Measurements from ENCODE around the gene LYL1. TPM values are rescaled to one million over a fixed set of nuclear protein-coding genes. Genes with fewer than 3 reads are reported as not detected.

The LYL1 gene
- total and polyA plus RNA-seq, 2 of the 13 experiments (the other 11 are each of a cell fraction or from before 2014, with no cell fraction given): 0.75 to 0.92 TPM

- TF ChIP-seq MAZ (IDR thresholded peaks at IDR 0.05; ENCODE audit: borderline replicate concordance, low read depth, low read length): no peak
- TF ChIP-seq MAZ (CRISPR knock-in tag; IDR thresholded peaks at IDR 0.05; ENCODE audit: low read depth): peak; percentile 10; the same call in 1 of the 2 replicates
These were observed 16.0 kb upstream of the LYL1 start (continued) for GRCh38 chr19:13118424-13119193.

DNA sequence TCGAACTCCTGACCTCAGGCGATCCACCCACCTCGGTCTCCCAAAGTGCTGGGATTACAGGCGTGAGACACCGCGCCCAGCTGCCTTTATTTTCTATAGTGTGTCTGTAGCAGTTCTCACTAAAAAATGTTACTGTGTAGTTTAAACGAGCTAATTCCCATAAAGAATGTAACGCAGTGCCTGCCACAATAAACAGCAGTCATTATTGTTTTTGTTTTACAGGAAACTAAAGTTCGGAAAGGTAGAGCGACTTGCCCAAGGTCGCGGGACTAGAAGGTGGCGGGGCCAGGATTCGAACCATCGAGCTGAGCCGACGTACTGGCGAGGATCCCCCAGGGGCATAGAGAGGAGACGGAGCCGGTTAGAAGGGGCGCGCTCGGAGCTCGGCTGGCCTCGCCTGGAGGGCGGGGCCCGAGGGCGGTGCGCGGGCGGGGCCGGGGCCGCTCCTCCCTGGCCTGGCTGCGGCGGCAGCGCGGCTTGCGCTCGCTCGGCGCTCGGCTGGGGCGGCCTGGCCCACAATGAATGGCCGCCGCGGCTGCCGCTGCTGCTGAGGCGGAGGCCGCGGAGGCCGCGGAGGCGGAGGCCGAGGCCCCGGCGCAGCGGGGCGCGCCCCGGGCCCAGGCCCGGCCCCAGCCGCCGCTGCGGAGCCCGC, 15.2 kb upstream of the LYL1 start, which contains the start of gene NACC1:
NACC1 (plus strand) TSS at position 493 of the 652 bp plus-strand sequence. CDS start 16,944 bp downstream, outside the sequence.
- intact Hi-C loops (cut with micrococcal nuclease; ENCODE audit: unreplicated experiment): loop anchor here (5.0 kb wide), 1 partner anchor 34 kb away; the partner anchor contains the start of genes IER2 and STX10
- peak within 1 kb of the TSS; percentile 91 for H3K27ac ChIP-seq (ENCODE audit: extremely low read length, insufficient read depth, low read length)
- peak within 1 kb of the TSS; percentile 99 for H3K9ac ChIP-seq (ENCODE audit: insufficient read depth, low read depth, low read length)
- CTCF ChIA-PET (ENCODE audit: low intra/inter-chr PET ratio, low total read pairs): no interaction called here
- no peak for FAIRE-seq
- peaks cover 42% of the 10 kb centered on the region for H3K4me1 ChIP-seq (ENCODE audit: insufficient read depth, low read length)
- H3K36me3 ChIP-seq (replicated peaks in 1 of 2; ENCODE audit: control insufficient read depth in 1 of 2, insufficient read depth in 2 of 2, low read length in 2 of 2): peaks cover 7 to 27% of the 10 kb centered on the region in 2 experiments; a peak in 4 of 5 replicates
- H3K9me3 ChIP-seq (ENCODE audit: low read length): no peaks in the 10 kb centered on the region
- DNase-seq (ENCODE audit: low spot score): peak; percentile 74
- peaks cover 62% of the 10 kb centered on the region for H3K79me2 ChIP-seq (ENCODE audit: insufficient read depth, low read length)
- in situ Hi-C loops (cut with HindIII; ENCODE audit: extremely low pct_ligation_motif_present, low pct_unique_long_range_greater_than_20kb): loop anchor here (5.0 kb wide), 1 partner anchor 34 kb away; the partner anchor contains the start of genes IER2 and STX10
- peak within 1 kb of the TSS; percentile 85 for H2AFZ ChIP-seq (ENCODE audit: low read length)
- 3% methylated on average over 19 of the region's 65 CpGs for WGBS (ENCODE audit: low lambda C conversion rate)
- H3K4me3 ChIP-seq (replicated peaks in 1 of 3; ENCODE audit: insufficient read depth in 1 of 3, low read depth in 2 of 3, low read length in 3 of 3): peak within 1 kb of the TSS; percentile 96 to 99 (median 99)
- peaks cover 22% of the 10 kb centered on the region for H4K20me1 ChIP-seq (ENCODE audit: insufficient read depth, low read length)
- BruUV-seq (replicated peaks): no TSS peak
- POLR2A ChIA-PET: interaction anchor here (0.6 to 2.7 kb wide), 15 partner anchors 11 to 456 kb away, joined by 3 to 20 read pairs (median 5); partner anchors contain the start of genes FARSA, IER2, JUNB and STX10
- ATAC-seq: peak; percentile 76
- no peaks in the 10 kb centered on the region; a peak in 1 of 5 replicates for H3K27me3 ChIP-seq (ENCODE audit: control insufficient read depth in 1 of 2, insufficient read depth in 2 of 2, low read length in 2 of 2)
- peak within 1 kb of the TSS; percentile 95 for H3K4me2 ChIP-seq (ENCODE audit: low read depth, low read length)
- TF ChIP-seq ZKSCAN8 (CRISPR knock-in tag; IDR thresholded peaks at IDR 0.05; ENCODE audit: borderline replicate concordance) (0 out of 2 replicates have a peak, but pooled peaks have one; percentile 17), FOXP4 (CRISPR knock-in tag; IDR thresholded peaks at IDR 0.05) (no peak), KDM2A (CRISPR knock-in tag; IDR thresholded peaks at IDR 0.05; ENCODE audit: borderline replicate concordance, low read depth) (peak; percentile 21; the same call in 1 of the 2 replicates), GPN1 (CRISPR knock-in tag; IDR thresholded peaks at IDR 0.05; ENCODE audit: borderline replicate concordance) (no peak), MYC (CRISPR knock-in tag; IDR thresholded peaks at IDR 0.05; ENCODE audit: borderline replicate concordance) (peak; percentile 23; the same call in 1 of the 2 replicates), EP300 (IDR thresholded peaks at IDR 0.05; ENCODE audit: low read depth in 2 of 2, low read length in 2 of 2) (0 out of 4 replicates have a peak, but pooled peaks of 1 of the 2 experiments have one; percentile 14), EP300 (CRISPR knock-in tag; IDR thresholded peaks at IDR 0.05; ENCODE audit: borderline replicate concordance) (no peak), TGIF2 (CRISPR knock-in tag; IDR thresholded peaks at IDR 0.05) (0 out of 2 replicates have a peak, but pooled peaks have one; percentile 13), CCDC6 (CRISPR knock-in tag; IDR thresholded peaks at IDR 0.05) (peak; percentile 70), ZFY (CRISPR knock-in tag; IDR thresholded peaks at IDR 0.05) (peak; percentile 80), ERF (CRISPR knock-in tag; IDR thresholded peaks at IDR 0.05) (0 out of 2 replicates have a peak, but pooled peaks have one; percentile 25), MBD4 (IDR thresholded peaks at IDR 0.05; ENCODE audit: borderline replicate concordance, low read length) (no peak), ZNF24 (IDR thresholded peaks at IDR 0.05) (0 out of 2 replicates have a peak, but pooled peaks have one; percentile 28), RFXAP (CRISPR knock-in tag; IDR thresholded peaks at IDR 0.05; ENCODE audit: borderline replicate concordance) (peak; percentile 19; the same call in 1 of the 2 replicates)
- TF ChIP-seq, protein P1, sequence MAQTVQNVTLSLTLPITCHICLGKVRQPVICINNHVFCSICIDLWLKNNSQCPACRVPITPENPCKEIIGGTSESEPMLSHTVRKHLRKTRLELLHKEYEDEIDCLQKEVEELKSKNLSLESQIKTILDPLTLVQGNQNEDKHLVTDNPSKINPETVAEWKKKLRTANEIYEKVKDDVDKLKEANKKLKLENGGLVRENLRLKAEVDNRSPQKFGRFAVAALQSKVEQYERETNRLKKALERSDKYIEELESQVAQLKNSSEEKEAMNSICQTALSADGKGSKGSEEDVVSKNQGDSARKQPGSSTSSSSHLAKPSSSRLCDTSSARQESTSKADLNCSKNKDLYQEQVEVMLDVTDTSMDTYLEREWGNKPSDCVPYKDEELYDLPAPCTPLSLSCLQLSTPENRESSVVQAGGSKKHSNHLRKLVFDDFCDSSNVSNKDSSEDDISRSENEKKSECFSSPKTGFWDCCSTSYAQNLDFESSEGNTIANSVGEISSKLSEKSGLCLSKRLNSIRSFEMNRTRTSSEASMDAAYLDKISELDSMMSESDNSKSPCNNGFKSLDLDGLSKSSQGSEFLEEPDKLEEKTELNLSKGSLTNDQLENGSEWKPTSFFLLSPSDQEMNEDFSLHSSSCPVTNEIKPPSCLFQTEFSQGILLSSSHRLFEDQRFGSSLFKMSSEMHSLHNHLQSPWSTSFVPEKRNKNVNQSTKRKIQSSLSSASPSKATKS (CRISPR knock-in tag; IDR thresholded peaks at IDR 0.05): no peak
